ENCODE data around the gene ACSF2. TPM values are rescaled to one million over a fixed set of nuclear protein-coding genes. Genes with fewer than 3 reads are reported as not detected.

The ACSF2 gene
- total and polyA plus RNA-seq, 2 of the 13 experiments (the other 11 are each of a cell fraction or from before 2014, with no cell fraction given), result 87.3 to 109 TPM

GRCh38 chr17:50479522-50480141 lies 53.6 kb downstream of the ACSF2 start (continued):
- no peak for TF ChIP-seq NR2F6 (IDR thresholded peaks at IDR 0.05)
- TF ChIP-seq NR2F6 (CRISPR knock-in tag; IDR thresholded peaks at IDR 0.05), result peak; percentile 54; the same call in 1 of the 2 replicates
- no peak for TF ChIP-seq ZNF800 (CRISPR knock-in tag; IDR thresholded peaks at IDR 0.05)
- no peak for TF ChIP-seq RARG (CRISPR knock-in tag; IDR thresholded peaks at IDR 0.05; ENCODE audit: low read depth)
- peak; percentile 70; the same call in 1 of the 3 replicates for TF ChIP-seq MXI1 (IDR thresholded peaks at IDR 0.05; ENCODE audit: borderline replicate concordance, low read depth, low read length)
- 0 out of 2 replicates have a peak, but pooled peaks have one; percentile 32 for TF ChIP-seq ZBTB33 (CRISPR knock-in tag; IDR thresholded peaks at IDR 0.05)
- TF ChIP-seq SCMH1 (CRISPR knock-in tag; IDR thresholded peaks at IDR 0.05; ENCODE audit: borderline replicate concordance), result no peak
- no peak for TF ChIP-seq MEF2D (CRISPR knock-in tag; IDR thresholded peaks at IDR 0.05)
- peak; percentile 36; the same call in 1 of the 2 replicates for TF ChIP-seq FOXC1 (CRISPR knock-in tag; IDR thresholded peaks at IDR 0.05; ENCODE audit: borderline replicate concordance)
- peak; percentile 83 for TF ChIP-seq XRCC5 (optimal IDR thresholded peaks at IDR 0.05; ENCODE audit: low read length)
- no peak for TF ChIP-seq ZNF713 (CRISPR knock-in tag; IDR thresholded peaks at IDR 0.05)
- TF ChIP-seq ETS1 (CRISPR knock-in tag; IDR thresholded peaks at IDR 0.05), result 0 out of 2 replicates have a peak, but pooled peaks have one; percentile 50
- TF ChIP-seq CHCHD3 (CRISPR knock-in tag; IDR thresholded peaks at IDR 0.05), result no peak
- no peak for TF ChIP-seq NFIB (CRISPR knock-in tag; IDR thresholded peaks at IDR 0.05; ENCODE audit: borderline replicate concordance)
- TF ChIP-seq ATM (IDR thresholded peaks at IDR 0.05; ENCODE audit: borderline replicate concordance), result no peak
- no peak; the same call in 1 of the 2 replicates for TF ChIP-seq ZNF292 (CRISPR knock-in tag; IDR thresholded peaks at IDR 0.05; ENCODE audit: borderline replicate concordance, low read depth)
- peak; percentile 36; the same call in 1 of the 2 replicates for TF ChIP-seq ARID5B (CRISPR knock-in tag; IDR thresholded peaks at IDR 0.05)
- TF ChIP-seq TBX3 (IDR thresholded peaks at IDR 0.05; ENCODE audit: borderline replicate concordance), result no peak
- no peak for TF ChIP-seq BRD4 (CRISPR knock-in tag; IDR thresholded peaks at IDR 0.05)
- no peak for TF ChIP-seq ZNF576 (CRISPR knock-in tag; IDR thresholded peaks at IDR 0.05)
- TF ChIP-seq ZBTB7A (CRISPR knock-in tag; IDR thresholded peaks at IDR 0.05), result no peak

Measured in HepG2 (cell line).